H54 (cell line): ENCODE measurements around the gene MAN2B2.

Source experiments
- DNase-seq: peaks from one replicate; pipeline ENCODE4 v3.0.0; 2011; ENCODE audit warnings: low spot score, mixed read lengths; ENCODE audit not compliant: insufficient read length
- FAIRE-seq: peaks from 3 replicates; lab custom pipeline; 2011; peaks lifted over from hg19 to GRCh38; lab: Jason Lieb, UNC
- POLR2A ChIP-seq: IDR thresholded peaks from 2 replicates; pipeline ENCODE4 v1.6.1; 2011; ENCODE audit warnings: low read depth, mild to moderate bottlenecking, low read length

Gene MAN2B2

GRCh38 chr4:6605114-6605513, 30.1 kb downstream of the MAN2B2 start:
- DNase-seq (no peak), FAIRE-seq (no peak)
- no peak for TF ChIP-seq POLR2A

GRCh38 chr4:6605605-6606004, 30.6 kb downstream of the MAN2B2 start:
- TF ChIP-seq POLR2A: no peak
- DNase-seq (no peak), FAIRE-seq (no peak)

DNA sequence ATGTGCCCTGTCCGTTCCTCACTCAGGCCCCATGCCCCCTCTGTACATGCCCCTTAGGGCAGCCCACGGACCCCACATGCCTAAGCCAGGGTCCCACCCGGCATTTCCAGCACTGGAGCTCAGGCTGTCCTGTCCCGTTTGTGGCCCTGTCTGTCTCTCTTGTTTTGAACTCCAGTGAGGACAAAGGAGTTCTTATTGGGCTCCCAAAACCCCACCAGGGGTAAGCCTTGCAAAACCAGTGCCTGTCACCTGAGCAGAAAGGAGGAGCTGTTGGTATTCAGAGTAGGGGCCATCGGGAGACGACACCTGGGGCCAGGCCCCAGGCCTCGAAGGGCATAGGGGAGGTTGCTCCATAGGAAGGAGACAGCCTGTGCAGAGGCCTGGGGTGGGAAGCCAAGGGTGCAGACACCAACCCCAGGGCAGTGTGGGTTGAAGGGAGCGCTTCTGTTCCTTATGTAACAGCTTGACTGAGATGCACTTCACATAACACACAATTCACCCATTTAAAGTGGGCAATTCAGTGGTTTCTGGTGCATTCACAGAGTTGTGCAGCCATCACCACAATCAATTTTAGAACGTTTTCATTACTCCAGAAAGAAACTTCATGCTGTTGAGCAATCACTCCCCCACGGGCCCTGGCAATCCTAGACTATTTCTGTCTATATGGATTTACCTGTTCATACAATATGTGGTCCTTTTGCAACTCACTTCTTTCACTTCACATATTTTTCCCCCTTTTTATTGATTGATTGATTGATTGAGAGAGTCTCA, 31.7 kb downstream of the MAN2B2 start:
- TF ChIP-seq POLR2A: no peak
- DNase-seq (no peak), FAIRE-seq (no peak)

GRCh38 chr4:6607368-6608055, 32.5 kb downstream of the MAN2B2 start:
- no peak for DNase-seq
- no peak for FAIRE-seq
- TF ChIP-seq POLR2A: no peak

- DNase-seq (no peak), FAIRE-seq (no peak)
- no peak for TF ChIP-seq POLR2A
Observed at GRCh38 chr4:6608758-6609414, 33.9 kb downstream of the MAN2B2 start.

DNA sequence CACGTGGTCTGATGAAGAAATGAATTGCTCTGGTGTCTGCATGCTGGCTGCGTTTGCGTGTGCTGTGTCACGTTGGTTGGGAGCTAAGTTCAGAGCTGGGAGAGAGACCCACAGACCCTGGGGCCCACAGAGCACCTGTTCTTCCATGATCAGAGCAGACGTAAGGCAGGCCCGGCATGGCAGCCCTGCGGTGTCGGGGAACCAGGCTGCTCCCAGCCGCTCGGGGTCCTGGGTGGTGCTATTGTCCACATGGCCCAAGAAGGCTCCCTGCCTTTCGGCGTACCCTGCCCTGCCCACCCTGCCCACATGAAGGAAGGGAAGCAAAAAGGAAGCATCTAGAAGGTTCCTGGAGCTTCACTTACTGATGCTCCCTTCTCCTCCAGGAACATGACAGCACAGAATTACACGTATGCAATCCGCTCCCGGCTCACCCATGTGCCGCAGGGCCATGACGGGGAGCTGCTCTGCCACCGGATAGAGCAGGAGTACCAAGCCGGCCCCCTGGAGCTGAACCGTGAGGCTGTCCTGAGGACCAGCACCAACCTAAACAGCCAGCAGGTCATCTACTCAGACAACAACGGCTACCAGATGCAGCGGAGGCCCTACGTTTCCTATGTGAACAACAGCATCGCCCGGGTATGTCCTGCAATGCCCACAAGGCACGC, 34.6 kb downstream of the MAN2B2 start:
- DNase-seq: no peak
- no peak for TF ChIP-seq POLR2A
- FAIRE-seq: no peak

DNA sequence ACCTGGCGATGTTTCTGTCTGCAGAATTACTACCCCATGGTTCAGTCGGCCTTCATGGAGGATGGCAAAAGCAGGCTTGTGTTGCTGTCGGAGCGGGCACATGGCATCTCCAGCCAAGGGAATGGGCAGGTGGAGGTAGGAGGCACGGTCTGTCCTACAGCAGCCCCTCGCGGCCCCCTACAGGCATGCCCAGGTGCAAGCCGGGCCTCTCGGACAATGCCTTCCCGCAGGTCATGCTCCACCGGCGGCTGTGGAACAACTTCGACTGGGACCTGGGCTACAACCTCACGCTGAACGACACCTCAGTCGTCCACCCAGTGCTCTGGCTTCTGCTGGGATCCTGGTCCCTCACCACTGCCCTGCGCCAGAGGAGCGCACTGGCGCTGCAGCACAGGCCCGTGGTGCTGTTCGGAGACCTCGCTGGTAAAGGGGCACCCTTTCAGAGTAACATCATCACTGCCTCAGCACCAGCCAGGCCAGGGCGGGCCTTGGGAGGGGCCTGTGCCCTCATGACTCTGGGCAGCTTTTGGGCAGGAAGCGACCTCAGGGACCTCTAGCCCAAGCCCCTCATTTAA, 36.0 kb downstream of the MAN2B2 start:
- no peak for TF ChIP-seq POLR2A
- FAIRE-seq (no peak), DNase-seq (no peak)

DNA sequence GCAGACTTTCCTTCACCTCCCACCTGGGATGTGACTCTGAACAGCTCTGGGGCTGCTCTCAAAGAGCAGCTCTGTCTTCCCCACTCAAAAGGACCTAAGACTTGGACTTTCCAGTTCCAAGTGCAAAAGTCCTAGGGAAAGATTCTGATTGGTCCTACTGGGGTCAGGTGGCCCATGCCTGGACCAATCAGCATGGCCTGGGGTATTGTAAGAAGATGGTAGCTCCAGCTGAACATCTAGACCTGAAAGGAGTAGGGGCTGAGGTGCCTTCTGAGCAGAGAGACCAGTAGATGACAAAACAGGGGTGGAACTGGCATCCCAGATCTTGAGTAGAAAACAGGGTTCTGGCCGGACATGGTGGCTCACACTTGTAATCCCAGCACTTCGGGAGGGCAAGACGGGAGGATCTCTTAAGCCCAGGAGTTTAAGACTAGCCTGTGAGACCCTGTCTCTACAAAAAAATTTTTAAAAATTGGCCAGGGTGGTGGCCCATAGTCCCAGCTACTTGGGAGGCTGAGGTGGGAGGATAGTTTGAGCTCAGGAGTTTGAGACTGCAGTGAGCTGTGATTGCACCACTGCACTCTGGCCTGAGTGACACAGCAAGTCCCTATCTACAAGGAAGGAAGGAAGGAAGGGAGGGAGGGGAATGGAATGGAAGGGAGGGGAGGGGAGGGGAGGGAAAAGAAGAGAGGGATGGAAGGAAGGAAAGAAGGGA, 38.1 kb downstream of the MAN2B2 start:
- no peak for FAIRE-seq
- TF ChIP-seq POLR2A: no peak
- no peak for DNase-seq

DNA sequence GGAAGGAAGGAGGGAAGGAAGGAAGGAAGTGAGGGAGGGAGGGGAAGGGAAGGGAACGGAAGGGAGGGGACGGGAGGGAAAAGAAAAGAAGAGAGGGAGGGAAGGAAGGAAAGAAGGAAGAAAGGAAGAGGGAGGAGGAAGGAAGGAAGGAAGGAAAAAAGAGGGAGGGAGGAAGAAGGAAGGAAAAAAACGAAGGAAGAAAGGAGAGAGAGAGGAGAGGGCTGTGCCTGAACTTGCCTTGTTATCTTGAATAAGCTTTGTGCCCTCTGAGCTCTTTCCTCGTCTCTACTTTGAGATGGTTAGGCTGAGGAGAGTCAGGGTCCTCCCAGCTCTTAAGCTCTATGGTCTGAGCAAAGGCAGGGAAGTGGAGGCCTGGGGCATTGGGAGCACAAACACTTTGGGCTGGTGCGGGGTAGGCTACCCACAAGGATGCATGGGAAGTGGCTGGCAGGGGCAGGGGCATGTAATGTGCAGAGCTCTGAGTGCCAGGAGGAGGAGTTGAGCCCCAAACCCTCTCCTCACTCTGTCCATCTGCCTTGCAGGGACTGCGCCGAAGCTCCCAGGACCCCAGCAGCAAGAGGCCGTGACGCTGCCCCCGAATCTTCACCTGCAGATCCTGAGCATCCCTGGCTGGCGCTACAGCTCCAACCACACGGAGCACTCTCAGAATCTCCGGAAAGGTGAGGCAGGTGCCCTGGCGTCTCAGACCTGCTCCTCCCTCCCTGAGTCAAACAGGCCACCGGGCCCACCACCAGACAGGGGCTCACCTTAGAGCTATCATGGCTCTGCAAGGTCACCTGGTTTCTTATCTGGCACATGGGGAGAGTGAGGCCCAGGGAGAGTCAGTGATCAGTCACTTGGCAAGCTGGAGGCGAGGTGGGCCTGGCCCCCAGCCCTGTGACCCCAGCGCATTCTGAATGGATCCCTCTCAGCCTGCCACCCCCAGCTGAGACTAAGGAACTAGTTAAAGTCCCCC, 39.0 kb downstream of the MAN2B2 start:
- DNase-seq (no peak), FAIRE-seq (no peak)
- TF ChIP-seq POLR2A: no peak

GRCh38 chr4:6614701-6615230, 39.8 kb downstream of the MAN2B2 start:
- FAIRE-seq (no peak), DNase-seq (no peak)
- no peak for TF ChIP-seq POLR2A

- FAIRE-seq (no peak), DNase-seq (no peak)
- no peak for TF ChIP-seq POLR2A
Observed at GRCh38 chr4:6616087-6616995, 41.4 kb downstream of the MAN2B2 start.
